ENCODE data around the gene PDCD1LG2. TPM values are rescaled to one million over a fixed set of nuclear protein-coding genes. Genes with fewer than 3 reads are reported as not detected.

Gene PDCD1LG2
- total RNA-seq, 4 donors from 2014 or later: 3.4 to 8.8 (median 5.5) TPM

DNA sequence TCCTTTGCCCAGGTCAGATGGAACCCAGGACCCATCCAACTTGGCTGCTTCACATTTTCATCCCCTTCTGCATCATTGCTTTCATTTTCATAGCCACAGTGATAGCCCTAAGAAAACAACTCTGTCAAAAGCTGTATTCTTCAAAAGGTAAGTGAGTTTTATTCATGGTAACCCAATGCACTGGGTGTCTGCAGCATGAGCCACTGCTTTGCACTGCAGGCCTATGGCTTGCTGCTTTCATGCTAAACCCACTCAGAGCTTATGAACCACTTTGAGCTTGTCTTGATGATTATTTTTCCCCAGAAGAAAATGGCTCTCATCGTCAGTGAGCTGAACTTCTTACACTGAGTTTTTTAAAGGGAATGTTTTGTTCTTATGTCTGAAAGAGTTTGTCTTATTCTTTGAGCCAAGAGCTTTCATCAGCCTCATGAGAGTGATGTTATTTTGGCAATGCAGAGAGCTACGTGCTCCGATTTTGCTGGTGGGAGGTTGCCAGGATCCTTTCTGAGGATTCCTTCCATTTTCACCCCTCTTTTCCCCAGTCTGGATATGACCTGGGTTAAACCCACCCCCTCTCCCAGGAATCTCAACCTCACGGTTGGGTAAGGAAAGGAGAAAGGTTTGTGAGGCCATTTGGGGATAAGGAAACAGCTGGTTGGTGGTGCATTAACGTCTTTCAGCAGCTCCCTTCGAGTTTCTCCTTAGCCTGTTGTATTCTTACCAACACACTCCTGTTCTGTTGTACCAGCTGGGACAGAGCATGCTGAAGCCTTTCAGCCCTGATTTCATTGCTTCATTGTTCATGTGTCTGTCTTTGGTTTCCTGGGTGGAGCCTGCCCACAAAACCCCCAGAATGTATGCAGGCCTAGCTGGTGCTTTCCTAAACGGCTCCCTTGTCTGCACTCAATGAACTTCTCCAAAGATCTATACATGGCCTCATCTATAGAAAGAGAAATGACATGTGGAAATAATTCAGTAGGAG is 47.6 kb downstream of the PDCD1LG2 start:
- TF ChIP-seq CTCF (IDR thresholded peaks at IDR 0.05; ENCODE audit: low read depth): no peak

- no peak for TF ChIP-seq CTCF (IDR thresholded peaks at IDR 0.05; ENCODE audit: low read depth)
Measured at GRCh38 chr9:5559659-5560058, 49.3 kb downstream of the PDCD1LG2 start.

DNA sequence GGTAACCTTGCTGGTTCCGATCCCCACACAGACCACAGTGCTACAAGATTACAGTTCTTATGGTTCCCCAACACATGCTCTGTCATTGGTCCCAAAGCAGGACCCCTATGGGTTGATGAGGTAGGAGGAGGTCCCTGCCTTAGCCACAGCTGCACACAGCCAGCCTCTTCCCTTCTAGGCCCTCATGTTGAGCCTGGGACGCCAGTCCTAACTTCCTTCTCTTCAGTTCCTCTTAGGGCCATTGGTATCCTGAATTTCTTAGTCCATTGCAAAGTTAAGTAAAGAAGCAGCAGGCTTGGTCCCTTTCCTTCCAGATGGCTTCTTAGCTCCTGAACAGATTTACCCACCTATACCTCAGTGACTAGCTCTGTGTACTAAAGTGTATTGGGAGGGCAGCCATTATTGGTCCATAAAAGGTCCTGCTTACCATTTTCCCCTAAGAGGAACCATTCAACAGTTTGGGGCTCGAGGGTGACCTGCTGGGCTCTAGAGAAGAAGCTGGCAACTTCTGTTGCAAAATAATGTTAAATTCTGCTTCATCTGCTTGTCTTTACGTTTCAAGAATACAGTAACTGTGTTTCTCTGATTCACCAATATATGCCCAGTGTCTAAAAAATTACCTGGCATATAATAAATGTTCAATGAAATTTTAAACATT is 50.2 kb downstream of the PDCD1LG2 start:
- TF ChIP-seq CTCF (IDR thresholded peaks at IDR 0.05; ENCODE audit: low read depth): no peak

DNA sequence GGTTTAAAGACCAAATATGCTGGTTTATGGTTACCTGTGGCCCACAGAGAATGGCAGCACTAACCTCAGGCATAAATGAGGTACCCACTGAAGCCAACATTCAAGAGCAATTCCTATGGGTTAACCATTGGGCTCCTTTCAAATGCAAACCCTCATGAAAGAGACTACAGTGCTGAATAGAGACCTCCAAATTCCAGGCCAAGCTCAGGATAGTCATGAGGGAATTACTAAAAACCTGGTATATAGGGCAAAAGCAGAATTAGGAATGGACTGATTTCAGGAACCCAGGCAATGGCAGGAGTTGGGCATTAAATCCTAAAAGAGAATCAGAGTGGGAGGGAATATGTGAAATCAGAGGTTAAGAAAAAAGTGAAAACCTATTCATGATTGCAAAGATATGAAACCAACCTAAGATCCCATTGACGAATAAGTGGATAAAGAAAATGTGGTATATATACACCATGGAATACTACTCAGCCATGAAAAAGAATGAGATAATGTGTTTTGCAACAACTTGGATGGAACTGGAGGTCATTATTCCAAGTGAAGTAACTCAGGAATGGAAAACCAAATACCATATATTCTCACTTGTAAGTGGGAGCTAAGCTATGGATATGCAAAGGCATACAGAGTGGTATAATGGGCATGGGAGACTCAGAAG is 51.6 kb downstream of the PDCD1LG2 start:
- no peak for TF ChIP-seq CTCF (IDR thresholded peaks at IDR 0.05; ENCODE audit: low read depth)

DNA sequence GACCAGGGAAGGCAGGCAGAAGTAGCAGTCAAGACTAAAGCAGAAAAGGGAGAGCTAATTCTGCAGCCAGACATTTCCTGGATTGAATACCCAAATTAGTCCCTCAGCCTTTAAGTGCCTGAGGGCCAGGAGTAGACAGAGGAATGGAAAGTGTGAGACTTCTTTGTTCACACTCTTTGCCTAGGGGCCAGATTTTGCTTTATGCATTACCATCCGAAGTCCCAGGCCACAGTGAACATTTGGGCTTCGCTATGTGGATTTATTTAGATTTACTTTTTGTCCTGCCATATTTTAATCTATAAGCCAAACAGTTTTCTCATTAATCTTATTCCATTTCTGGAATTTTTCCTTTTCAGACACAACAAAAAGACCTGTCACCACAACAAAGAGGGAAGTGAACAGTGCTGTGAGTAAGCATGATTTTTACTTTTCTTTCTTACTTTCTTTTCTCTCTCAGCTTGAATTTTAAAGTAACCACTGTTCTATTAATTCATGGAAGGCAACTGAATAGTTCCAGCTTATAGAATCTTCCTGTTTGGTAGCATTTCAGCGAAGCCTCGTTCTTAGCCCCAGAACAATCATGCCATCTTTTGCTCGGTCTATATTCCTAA is 52.6 kb downstream of the PDCD1LG2 start:
- no peak for TF ChIP-seq CTCF (IDR thresholded peaks at IDR 0.05; ENCODE audit: low read depth)

GRCh38 chr9:5563417-5563815 is 53.1 kb downstream of the PDCD1LG2 start:
- TF ChIP-seq CTCF (IDR thresholded peaks at IDR 0.05; ENCODE audit: low read depth): no peak
